SU-DHL-6 (cell line): ENCODE results near the gene ST3GAL3.

Experiments
- H2AFZ ChIP-seq: fragments of 200-600 bp; sonication (generic); 2 replicates; pipeline ENCODE4 v1.6.1; 2014; ENCODE audit warnings: low read depth, mild to moderate bottlenecking, moderate library complexity, mixed read lengths, antibody characterized with exemption, low read length; ENCODE audit not compliant: severe bottlenecking
- H3F3A ChIP-seq: fragments of 200-600 bp; shearing (Covaris generic); 2 replicates; pipeline ENCODE4 v1.6.0; 2016; ENCODE audit warnings: antibody characterized with exemption, mild to moderate bottlenecking; ENCODE audit not compliant: insufficient read depth
- H3K27ac ChIP-seq: fragments of 200-600 bp; sonication (generic); 2 replicates; pipeline ENCODE4 v1.5.1; 2016; ENCODE audit warnings: low read depth, mild to moderate bottlenecking, low read length, moderate library complexity, mixed read lengths
- H3K27me3 ChIP-seq: fragments of 200-600 bp; sonication (generic), shearing (Covaris generic); 2 replicates; pipeline ENCODE4 v1.6.0; 2014; ENCODE audit warnings: mild to moderate bottlenecking, low read length
- H3K36me3 ChIP-seq: fragments of 200-600 bp; sonication (generic); 2 replicates; pipeline ENCODE4 v1.6.1; 2014; ENCODE audit warnings: mild to moderate bottlenecking, low read length, mixed read lengths
- H3K4me2 ChIP-seq: fragments of 300-600, 200-600 bp; shearing (Covaris generic), sonication (generic); 2 replicates; pipeline ENCODE4 v1.6.0; 2014; ENCODE audit warnings: low read length, low read depth, mild to moderate bottlenecking; ENCODE audit not compliant: poor library complexity, severe bottlenecking
- H3K4me3 ChIP-seq: fragments of 200-600 bp; sonication (generic); 2 replicates; pipeline ENCODE4 v1.5.1; 2014; ENCODE audit warnings: antibody characterized with exemption, low read length, mild to moderate bottlenecking, mixed read lengths; ENCODE audit not compliant: insufficient read depth, poor library complexity, severe bottlenecking
- H3K79me2 ChIP-seq: fragments of 200-600 bp; sonication (generic); 2 replicates; pipeline ENCODE4 v1.6.1; 2014; ENCODE audit warnings: mild to moderate bottlenecking, low read length, moderate library complexity; ENCODE audit not compliant: insufficient read depth
- H3K9ac ChIP-seq: fragments of 200-600 bp; sonication (generic); 2 replicates; pipeline ENCODE4 v1.7.0; 2014; ENCODE audit warnings: mild to moderate bottlenecking, low read length
- H3K9me2 ChIP-seq: fragments of 200-600 bp; sonication (generic); replicated peaks from 2 replicates; pipeline ENCODE4 v1.6.1; 2014; ENCODE audit warnings: low read length; ENCODE audit not compliant: insufficient read depth
- H3K9me3 ChIP-seq: fragments of 200-600 bp; sonication (generic); 2 replicates; pipeline ENCODE4 v1.6.1; 2014; ENCODE audit warnings: low read length, mixed read lengths; ENCODE audit not compliant: insufficient read depth
- H4K20me1 ChIP-seq: fragments of 200-600 bp; sonication (generic); 2 replicates; pipeline ENCODE4 v1.6.1; 2014; ENCODE audit warnings: low read depth, mild to moderate bottlenecking, antibody characterized with exemption, low read length, moderate library complexity, mixed read lengths
- EZH2phosphoT487 ChIP-seq: fragments of 200-600 bp; sonication (generic), shearing (Covaris generic); conservative IDR thresholded peaks from 2 replicates; pipeline ENCODE4 v1.6.1; 2018; ENCODE audit warnings: mild to moderate bottlenecking, antibody characterized with exemption, low read length, moderate library complexity, mixed read lengths
- TF ChIP-seq, protein P1 (sequence below): fragments of 200-600 bp; sonication (generic); IDR thresholded peaks from one replicate; pipeline ENCODE4 v1.5.1; 2017; ENCODE audit warnings: antibody characterized with exemption, mild to moderate bottlenecking, low read length, moderate library complexity; ENCODE audit not compliant: insufficient read depth, poor library complexity, severe bottlenecking

Gene ST3GAL3

DNA sequence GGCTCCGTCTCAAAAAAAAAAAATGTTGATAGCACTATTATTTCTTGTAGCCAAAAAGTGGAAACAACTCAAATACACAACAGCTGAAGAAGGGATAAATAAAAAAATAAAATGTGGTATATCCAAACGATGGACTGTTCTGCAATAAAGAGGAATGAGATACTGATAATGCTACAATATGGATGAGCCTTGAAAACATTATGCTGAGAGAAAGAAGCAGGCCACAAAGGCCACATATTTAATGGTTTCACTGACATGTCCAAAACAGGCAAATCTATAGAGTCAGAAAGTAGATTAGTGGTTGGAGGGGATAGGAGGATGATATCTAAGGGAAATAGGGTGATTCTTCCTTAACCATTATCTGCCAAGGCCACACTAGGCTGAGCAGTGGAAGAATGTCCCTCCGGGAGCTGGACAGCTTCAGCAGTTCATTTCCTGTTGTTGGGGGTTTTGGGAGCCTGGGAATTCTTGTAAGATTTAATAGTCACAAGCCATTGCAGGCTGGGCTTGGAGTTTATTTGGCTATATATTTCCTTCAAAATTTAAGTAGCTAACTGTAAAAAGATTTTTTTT lies 53.5 kb downstream of the ST3GAL3 start:
- Histone ChIP-seq H3K27ac (no peak overlapping the region), H3K4me2 (no peak overlapping the region), H3K9me3 (no peaks in the 10 kb centered on the region), H2AFZ (no peak overlapping the region), H3K9ac (no peak overlapping the region), H3F3A (peaks cover 10% of the 10 kb centered on the region; the same call in 1 of the 2 replicates), H4K20me1 (no peaks in the 10 kb centered on the region), H3K4me3 (no peak overlapping the region), H3K9me2 (no peaks in the 10 kb centered on the region), H3K79me2 (0 out of 2 replicates have a peak, but pooled peaks cover 3% of the 10 kb centered on the region), H3K36me3 (no peaks in the 10 kb centered on the region), H3K27me3 (no peaks in the 10 kb centered on the region)
- no peak for TF ChIP-seq EZH2phosphoT487
- TF ChIP-seq, protein P1, sequence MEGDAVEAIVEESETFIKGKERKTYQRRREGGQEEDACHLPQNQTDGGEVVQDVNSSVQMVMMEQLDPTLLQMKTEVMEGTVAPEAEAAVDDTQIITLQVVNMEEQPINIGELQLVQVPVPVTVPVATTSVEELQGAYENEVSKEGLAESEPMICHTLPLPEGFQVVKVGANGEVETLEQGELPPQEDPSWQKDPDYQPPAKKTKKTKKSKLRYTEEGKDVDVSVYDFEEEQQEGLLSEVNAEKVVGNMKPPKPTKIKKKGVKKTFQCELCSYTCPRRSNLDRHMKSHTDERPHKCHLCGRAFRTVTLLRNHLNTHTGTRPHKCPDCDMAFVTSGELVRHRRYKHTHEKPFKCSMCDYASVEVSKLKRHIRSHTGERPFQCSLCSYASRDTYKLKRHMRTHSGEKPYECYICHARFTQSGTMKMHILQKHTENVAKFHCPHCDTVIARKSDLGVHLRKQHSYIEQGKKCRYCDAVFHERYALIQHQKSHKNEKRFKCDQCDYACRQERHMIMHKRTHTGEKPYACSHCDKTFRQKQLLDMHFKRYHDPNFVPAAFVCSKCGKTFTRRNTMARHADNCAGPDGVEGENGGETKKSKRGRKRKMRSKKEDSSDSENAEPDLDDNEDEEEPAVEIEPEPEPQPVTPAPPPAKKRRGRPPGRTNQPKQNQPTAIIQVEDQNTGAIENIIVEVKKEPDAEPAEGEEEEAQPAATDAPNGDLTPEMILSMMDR: no peak

DNA sequence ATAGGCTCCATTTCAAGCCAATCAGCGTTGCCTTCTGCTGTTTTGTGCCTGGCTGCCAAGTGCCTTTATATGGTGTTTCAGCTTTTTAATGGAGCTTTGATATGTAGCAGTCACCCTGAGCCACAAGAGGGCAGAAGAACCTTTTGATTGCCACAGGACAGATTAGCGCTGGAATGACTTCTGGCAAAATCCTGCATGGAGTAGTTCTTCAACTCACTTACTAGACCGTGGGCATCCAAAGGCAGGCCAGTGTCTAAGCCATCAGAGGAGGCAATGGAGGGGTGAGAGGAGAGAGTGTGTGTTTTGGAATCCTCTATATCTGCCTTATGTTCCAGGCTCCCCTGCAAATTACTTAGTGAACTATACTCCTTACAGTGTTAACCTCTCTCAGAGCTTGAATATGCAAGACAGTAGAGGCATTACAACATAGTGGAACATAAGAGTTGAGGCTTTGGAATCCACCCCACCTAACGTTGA lies 56.2 kb downstream of the ST3GAL3 start:
- no peak overlapping the region for H3K4me2 ChIP-seq
- H3K27me3 ChIP-seq: no peaks in the 10 kb centered on the region
- H3K27ac ChIP-seq: no peak overlapping the region
- H3K4me3 ChIP-seq: no peak overlapping the region
- H3K36me3 ChIP-seq: no peaks in the 10 kb centered on the region
- H3K9ac ChIP-seq: no peak overlapping the region
- TF ChIP-seq, protein P1: peak; percentile 96
- TF ChIP-seq EZH2phosphoT487: no peak
- peaks cover 10% of the 10 kb centered on the region; the same call in 1 of the 2 replicates for H3F3A ChIP-seq
- no peaks in the 10 kb centered on the region for H3K9me2 ChIP-seq
- no peaks in the 10 kb centered on the region for H4K20me1 ChIP-seq
- H3K79me2 ChIP-seq: 0 out of 2 replicates have a peak, but pooled peaks cover 8% of the 10 kb centered on the region
- H3K9me3 ChIP-seq: no peaks in the 10 kb centered on the region
- no peak overlapping the region for H2AFZ ChIP-seq

DNA sequence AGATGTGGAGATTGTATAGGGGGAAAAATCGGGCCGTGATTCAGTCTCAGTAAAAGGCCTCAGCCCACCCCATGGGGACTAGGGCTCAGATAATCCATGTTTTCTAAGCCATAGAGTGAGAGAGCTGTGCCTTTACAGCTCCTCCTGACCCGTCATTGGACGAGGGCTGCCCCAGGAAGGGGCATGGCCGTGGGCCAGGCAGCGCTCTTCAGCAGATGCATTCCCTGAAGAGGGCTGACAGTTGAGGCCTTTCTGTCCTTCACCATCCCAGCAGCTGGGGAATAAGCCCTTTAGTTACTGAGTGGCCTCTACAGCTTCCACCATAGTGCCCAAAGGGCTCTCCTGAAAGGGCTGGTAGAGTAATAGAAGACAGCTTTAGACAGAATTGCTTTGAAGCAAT lies 57.2 kb downstream of the ST3GAL3 start:
- Histone ChIP-seq H3K27ac (no peak overlapping the region), H3K9me3 (no peaks in the 10 kb centered on the region)

More for the DNA sequence above, 57.2 kb downstream of the ST3GAL3 start:
- no peaks in the 10 kb centered on the region for H3K36me3 ChIP-seq
- H2AFZ ChIP-seq: no peak overlapping the region
- H3K9ac ChIP-seq: no peak overlapping the region
- H3F3A ChIP-seq: peaks cover 10% of the 10 kb centered on the region; the same call in 1 of the 2 replicates
- no peak overlapping the region for H3K4me2 ChIP-seq
- H3K4me3 ChIP-seq: no peak overlapping the region
- 0 out of 2 replicates have a peak, but pooled peaks cover 8% of the 10 kb centered on the region for H3K79me2 ChIP-seq
- no peaks in the 10 kb centered on the region for H3K9me2 ChIP-seq
- H3K27me3 ChIP-seq: no peaks in the 10 kb centered on the region
- TF ChIP-seq EZH2phosphoT487: no peak
- TF ChIP-seq, protein P1: no peak
- H4K20me1 ChIP-seq: no peaks in the 10 kb centered on the region
